GM21360 (cell line): ENCODE measurements around the gene MCM7.
"Not testable (repeated sequence)": the region's sequence is repeated elsewhere in the genome, so short reads cannot be mapped to it uniquely, and the experiment has no call there.

ENCODE experiments used
- ATAC-seq: cut with Tn5 transposase; IDR thresholded peaks from one replicate; pipeline ENCODE4 v1.9.1; 2021; ENCODE audit warnings: mild to moderate bottlenecking, moderate library complexity; ENCODE audit not compliant: unreplicated experiment

The MCM7 gene

GRCh38 chr7:100101016-100101862 is at the start of gene MCM7, which contains the start of gene AP4M1:
MCM7 (minus strand) TSS chr7:100101397; CDS start chr7:100101294, 103 bp downstream.
AP4M1 (plus strand) TSS chr7:100101643; CDS start chr7:100101715, 72 bp downstream.
- peak; percentile 74 for ATAC-seq

- ATAC-seq, result peak; percentile 93
Measured at GRCh38 chr7:100148559-100149328, 47.5 kb upstream of the MCM7 start, which contains the start of gene LAMTOR4. LAMTOR4 (plus strand) TSS chr7:100148918; CDS start chr7:100148973, 55 bp downstream.

- peak; percentile 1 for ATAC-seq
Measured at GRCh38 chr7:100148225-100148558, 47.0 kb upstream of the MCM7 start.

GRCh38 chr7:100147278-100147677 is 46.1 kb upstream of the MCM7 start:
- no peak for ATAC-seq

- not testable (repeated sequence) for ATAC-seq
Measured at GRCh38 chr7:100146350-100146749, 45.2 kb upstream of the MCM7 start.

- ATAC-seq, result no peak
Measured at GRCh38 chr7:100142461-100142860, 41.3 kb upstream of the MCM7 start.

GRCh38 chr7:100141555-100141949 is 40.4 kb upstream of the MCM7 start:
- ATAC-seq, result no peak

GRCh38 chr7:100137851-100138760 is 36.9 kb upstream of the MCM7 start:
- no peak for ATAC-seq

- ATAC-seq, result no peak
Measured at GRCh38 chr7:100132697-100133151, 31.5 kb upstream of the MCM7 start.

- ATAC-seq, result no peak
Measured at GRCh38 chr7:100132126-100132525, 30.9 kb upstream of the MCM7 start.

GRCh38 chr7:100130608-100131453 is 29.6 kb upstream of the MCM7 start:
- ATAC-seq, result no peak

GRCh38 chr7:100130220-100130607 is 29.0 kb upstream of the MCM7 start:
- not testable (repeated sequence) for ATAC-seq

- no peak for ATAC-seq
Measured at GRCh38 chr7:100128637-100128963, 27.4 kb upstream of the MCM7 start.

- no peak for ATAC-seq
Measured at GRCh38 chr7:100127866-100128636, 26.9 kb upstream of the MCM7 start.

GRCh38 chr7:100126931-100127865 is 26.0 kb upstream of the MCM7 start, which contains the start of gene MBLAC1:
MBLAC1 (plus strand) TSS chr7:100126967; CDS start chr7:100127396, 429 bp downstream.
- no peak for ATAC-seq

GRCh38 chr7:100126239-100126930 is 25.2 kb upstream of the MCM7 start:
- no peak for ATAC-seq
